ENCODE results near the gene C1orf56. TPM values are rescaled to one million over a fixed set of nuclear protein-coding genes. Genes with fewer than 3 reads are reported as not detected.

Gene C1orf56
- total RNA-seq, 1 donor from 2014 or later, result 0.71 TPM

DNA sequence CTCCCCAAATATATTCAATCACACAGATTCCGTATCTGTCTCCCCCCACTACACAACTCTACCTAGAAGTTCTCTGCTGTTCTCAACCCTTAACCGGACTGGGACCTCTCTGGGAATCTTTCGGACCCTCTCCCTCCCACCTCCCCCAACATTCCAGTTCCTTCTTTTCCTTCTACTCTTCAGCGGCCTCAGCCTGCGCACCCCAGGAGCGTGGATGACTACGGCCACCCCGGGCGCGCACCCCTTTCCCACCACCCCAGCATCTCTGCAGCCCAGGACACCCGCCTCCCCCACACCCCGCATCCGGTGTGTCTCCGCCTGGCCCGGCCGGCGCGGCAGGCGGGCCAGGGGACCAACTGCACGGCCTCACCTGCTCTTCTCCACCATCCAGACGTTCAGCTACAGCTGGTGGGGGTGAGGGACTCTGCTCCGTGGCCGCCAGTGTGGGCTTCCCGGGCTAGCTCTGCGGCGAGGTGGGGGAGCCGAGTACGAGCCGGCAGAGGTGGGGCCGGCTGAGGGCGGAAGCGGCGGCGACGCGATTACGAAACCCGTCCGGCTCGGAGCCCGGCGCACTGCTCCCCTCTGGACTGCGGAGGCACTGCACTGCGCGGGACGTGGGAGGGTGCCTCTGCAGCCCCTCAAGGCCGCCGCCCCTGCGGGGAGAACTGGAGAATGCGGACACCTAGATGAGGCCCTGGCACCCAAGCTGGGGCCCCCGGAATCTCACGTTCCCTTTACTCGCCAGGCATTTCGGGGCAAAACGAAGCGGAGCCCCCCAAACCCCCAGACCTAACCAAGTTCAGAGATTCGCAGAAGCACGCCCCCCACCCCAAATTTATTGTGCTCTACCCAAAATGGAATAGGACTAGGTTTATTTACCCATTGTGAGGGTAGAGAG, 11.8 kb downstream of the C1orf56 start, which contains the start of gene CDC42SE1:
Gene CDC42SE1 (minus strand): TSS at position 514 of the 898 bp plus-strand sequence. CDS start 3,892 bp downstream, outside the sequence.
- DNase-seq (ENCODE audit: low read depth), result no peak
- TF ChIP-seq, protein P1, sequence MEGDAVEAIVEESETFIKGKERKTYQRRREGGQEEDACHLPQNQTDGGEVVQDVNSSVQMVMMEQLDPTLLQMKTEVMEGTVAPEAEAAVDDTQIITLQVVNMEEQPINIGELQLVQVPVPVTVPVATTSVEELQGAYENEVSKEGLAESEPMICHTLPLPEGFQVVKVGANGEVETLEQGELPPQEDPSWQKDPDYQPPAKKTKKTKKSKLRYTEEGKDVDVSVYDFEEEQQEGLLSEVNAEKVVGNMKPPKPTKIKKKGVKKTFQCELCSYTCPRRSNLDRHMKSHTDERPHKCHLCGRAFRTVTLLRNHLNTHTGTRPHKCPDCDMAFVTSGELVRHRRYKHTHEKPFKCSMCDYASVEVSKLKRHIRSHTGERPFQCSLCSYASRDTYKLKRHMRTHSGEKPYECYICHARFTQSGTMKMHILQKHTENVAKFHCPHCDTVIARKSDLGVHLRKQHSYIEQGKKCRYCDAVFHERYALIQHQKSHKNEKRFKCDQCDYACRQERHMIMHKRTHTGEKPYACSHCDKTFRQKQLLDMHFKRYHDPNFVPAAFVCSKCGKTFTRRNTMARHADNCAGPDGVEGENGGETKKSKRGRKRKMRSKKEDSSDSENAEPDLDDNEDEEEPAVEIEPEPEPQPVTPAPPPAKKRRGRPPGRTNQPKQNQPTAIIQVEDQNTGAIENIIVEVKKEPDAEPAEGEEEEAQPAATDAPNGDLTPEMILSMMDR (IDR thresholded peaks at IDR 0.05; ENCODE audit: insufficient read depth, low read length, poor library complexity, severe bottlenecking), result peak; percentile 77
- H3K27me3 ChIP-seq (ENCODE audit: control insufficient read depth, insufficient read depth, low read length), result no peaks in the 10 kb centered on the region

DNA sequence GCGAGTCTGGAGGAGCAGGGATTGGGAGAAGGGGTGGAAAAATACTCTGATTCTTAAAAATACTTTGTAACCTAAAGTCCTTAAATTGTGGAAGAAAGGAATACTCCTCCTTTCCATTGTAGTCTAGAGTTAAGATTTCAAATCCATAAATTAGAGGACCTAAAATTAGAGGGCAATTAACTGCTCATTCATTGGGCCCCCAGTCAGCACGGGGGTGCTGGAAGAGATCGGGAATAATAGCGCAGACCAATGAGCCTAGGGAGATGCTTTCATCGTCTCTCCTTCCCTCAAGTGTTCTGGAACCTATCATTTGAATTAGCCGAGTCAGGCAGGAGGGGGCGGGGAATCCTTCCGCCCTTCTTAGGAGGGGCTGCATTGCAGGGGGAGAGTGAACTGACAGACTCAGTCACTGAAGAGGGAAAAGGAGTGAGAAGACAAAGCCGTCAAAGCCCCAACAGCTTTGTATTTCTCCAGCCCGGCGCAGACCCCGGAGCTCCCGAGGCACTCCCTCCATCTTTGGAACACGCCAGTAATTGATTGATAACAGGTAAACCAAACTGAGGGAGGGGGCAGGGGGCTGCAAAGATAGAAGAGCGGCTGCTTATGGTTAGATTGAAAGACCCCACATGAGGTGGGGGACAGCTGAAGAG, 12.6 kb downstream of the C1orf56 start, which contains the start of gene MLLT11:
Gene MLLT11 (plus strand): TSS at position 391 of the 650 bp plus-strand sequence. CDS start 6,828 bp downstream, outside the sequence.
- TF ChIP-seq, protein P1 (IDR thresholded peaks at IDR 0.05; ENCODE audit: insufficient read depth, low read length, poor library complexity, severe bottlenecking), result no peak
- H3K27me3 ChIP-seq (ENCODE audit: control insufficient read depth, insufficient read depth, low read length), result no peaks in the 10 kb centered on the region
- no peak for DNase-seq (ENCODE audit: low read depth)
- H3K4me3 ChIP-seq (ENCODE audit: low read depth, low read length), result peak within 1 kb of the TSS; percentile 73
- peaks cover 3% of the 10 kb centered on the region for H3K36me3 ChIP-seq (ENCODE audit: control insufficient read depth, insufficient read depth, low read length)

More for the DNA sequence above, 11.8 kb downstream of the C1orf56 start, which contains the start of gene CDC42SE1:
- Histone ChIP-seq H3K4me3 (ENCODE audit: low read depth, low read length) (peak within 1 kb of the TSS; percentile 73), H3K36me3 (ENCODE audit: control insufficient read depth, insufficient read depth, low read length) (peaks cover 4% of the 10 kb centered on the region)

DNA sequence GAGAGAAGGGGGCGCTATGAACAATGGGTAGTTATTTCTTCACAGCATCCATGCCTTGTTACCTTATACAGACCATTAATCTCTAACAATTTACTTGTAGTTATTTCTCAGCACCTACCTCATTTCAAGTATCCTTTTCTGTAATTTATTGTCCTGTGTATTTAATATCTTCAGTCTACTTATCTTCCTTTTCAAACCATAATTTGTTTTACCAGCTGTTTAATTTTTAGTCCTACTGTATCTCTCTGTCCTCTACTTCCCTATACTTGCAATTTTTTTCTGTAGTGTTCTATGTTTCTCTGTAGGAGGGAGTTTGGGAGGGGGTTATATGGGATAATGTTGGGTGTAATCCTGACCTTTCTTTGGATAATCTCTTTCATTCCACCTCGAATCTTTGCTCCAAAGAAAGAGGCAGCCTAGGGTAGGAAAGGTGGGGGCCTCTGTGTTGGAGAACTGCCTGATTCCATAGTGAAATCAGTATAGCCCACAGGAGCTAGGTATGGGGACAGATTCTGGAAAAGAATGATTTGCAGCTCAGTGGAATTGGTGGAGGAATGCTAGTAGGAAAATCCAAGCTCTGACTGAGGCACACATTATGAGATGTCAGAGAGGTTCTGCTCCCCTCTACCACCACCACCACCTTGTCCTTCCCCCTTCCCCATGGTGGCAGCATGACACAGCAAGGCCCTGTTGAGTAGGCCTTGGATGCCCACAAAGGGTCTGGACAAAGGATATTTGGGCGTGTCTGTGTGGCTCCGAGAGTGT, 13.3 kb downstream of the C1orf56 start:
- no peaks in the 10 kb centered on the region for H3K36me3 ChIP-seq (ENCODE audit: control insufficient read depth, insufficient read depth, low read length)
- TF ChIP-seq, protein P1 (IDR thresholded peaks at IDR 0.05; ENCODE audit: insufficient read depth, low read length, poor library complexity, severe bottlenecking), result no peak
- no peaks in the 10 kb centered on the region for H3K27me3 ChIP-seq (ENCODE audit: control insufficient read depth, insufficient read depth, low read length)
- DNase-seq (ENCODE audit: low read depth), result no peak
- H3K4me3 ChIP-seq (ENCODE audit: low read depth, low read length), result peak overlapping the region; percentile 73

DNA sequence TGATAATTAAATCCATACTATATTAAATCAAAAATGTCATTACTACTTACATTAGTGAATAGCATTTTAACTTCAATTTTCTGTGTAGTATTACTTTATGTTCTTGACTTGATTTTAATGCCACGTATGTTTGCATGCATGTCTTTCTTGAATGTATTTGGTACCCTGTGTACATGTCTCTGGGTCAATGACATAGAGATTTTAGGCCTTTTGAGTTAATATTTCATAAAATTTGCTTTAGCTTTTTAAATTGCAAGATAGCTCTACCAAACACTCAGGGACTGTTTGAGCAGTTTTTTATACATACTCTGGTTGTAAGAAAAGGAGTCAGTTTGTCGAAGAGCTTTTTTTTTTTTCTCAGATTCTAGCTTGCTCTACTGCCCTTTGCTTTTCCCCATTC, 14.2 kb downstream of the C1orf56 start:
- peak overlapping the region; percentile 73 for H3K4me3 ChIP-seq (ENCODE audit: low read depth, low read length)
- no peak for DNase-seq (ENCODE audit: low read depth)
- no peaks in the 10 kb centered on the region for H3K36me3 ChIP-seq (ENCODE audit: control insufficient read depth, insufficient read depth, low read length)
- TF ChIP-seq, protein P1 (IDR thresholded peaks at IDR 0.05; ENCODE audit: insufficient read depth, low read length, poor library complexity, severe bottlenecking), result no peak
- H3K27me3 ChIP-seq (ENCODE audit: control insufficient read depth, insufficient read depth, low read length), result no peaks in the 10 kb centered on the region

DNA sequence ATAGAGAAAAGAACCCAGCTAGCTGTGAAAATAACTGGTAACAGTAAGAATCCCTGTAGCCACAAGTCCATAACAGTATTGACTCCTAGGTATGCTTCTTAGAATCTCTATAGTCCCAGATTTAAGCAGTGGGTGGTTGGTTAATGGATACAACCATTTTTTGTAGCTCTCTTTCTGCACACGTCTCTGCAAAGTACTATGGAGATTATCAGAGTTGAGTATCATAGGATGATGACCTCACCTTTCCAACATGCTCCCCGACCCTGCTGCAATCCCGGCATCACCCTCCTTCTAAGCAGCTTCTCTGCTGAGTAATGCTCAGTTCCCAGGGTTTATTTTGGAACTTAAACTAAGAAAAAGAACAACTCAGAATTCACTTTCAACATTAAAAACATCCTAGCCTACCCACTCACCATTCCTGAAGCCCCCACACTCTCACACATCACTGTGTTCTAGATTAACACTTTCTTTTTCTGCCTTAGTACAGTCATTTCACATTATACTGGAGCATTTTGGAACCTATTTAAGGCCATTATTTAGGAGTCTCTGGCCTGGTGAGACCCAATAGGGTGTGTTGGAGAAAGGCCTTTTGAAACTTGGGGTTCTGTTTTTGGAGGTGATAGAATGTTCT, 15.3 kb downstream of the C1orf56 start:
- Histone ChIP-seq H3K4me3 (ENCODE audit: low read depth, low read length) (no peak overlapping the region), H3K27me3 (ENCODE audit: control insufficient read depth, insufficient read depth, low read length) (no peaks in the 10 kb centered on the region), H3K36me3 (ENCODE audit: control insufficient read depth, insufficient read depth, low read length) (no peaks in the 10 kb centered on the region)
- peak; percentile 69 for DNase-seq (ENCODE audit: low read depth)
- TF ChIP-seq, protein P1 (IDR thresholded peaks at IDR 0.05; ENCODE audit: insufficient read depth, low read length, poor library complexity, severe bottlenecking), result no peak
